GM12875 (cell line): ENCODE data around the gene HBG1.
"Not testable (repeated sequence)": the region's sequence is repeated elsewhere in the genome, so short reads cannot be mapped to it uniquely, and the experiment has no call there.

Source experiments
- H3K4me3 ChIP-seq: one replicate; pipeline ENCODE4 v1.5.1; 2011; ENCODE audit warnings: low read depth, low read length, control low read depth
- CTCF ChIP-seq: IDR thresholded peaks from 2 replicates; pipeline ENCODE4 v1.5.1; 2011; ENCODE audit warnings: low read depth, mild to moderate bottlenecking, control low read depth, inconsistent platforms, low read length, moderate library complexity, borderline replicate concordance; ENCODE audit not compliant: insufficient read depth

The HBG1 gene

GRCh38 chr11:5258543-5259262 lies 9.0 kb upstream of the HBG1 start:
- no peak overlapping the region for H3K4me3 ChIP-seq
- TF ChIP-seq CTCF: no peak

- no peak overlapping the region for H3K4me3 ChIP-seq
- TF ChIP-seq CTCF: no peak
Observed at GRCh38 chr11:5257296-5257695, 7.6 kb upstream of the HBG1 start.

DNA sequence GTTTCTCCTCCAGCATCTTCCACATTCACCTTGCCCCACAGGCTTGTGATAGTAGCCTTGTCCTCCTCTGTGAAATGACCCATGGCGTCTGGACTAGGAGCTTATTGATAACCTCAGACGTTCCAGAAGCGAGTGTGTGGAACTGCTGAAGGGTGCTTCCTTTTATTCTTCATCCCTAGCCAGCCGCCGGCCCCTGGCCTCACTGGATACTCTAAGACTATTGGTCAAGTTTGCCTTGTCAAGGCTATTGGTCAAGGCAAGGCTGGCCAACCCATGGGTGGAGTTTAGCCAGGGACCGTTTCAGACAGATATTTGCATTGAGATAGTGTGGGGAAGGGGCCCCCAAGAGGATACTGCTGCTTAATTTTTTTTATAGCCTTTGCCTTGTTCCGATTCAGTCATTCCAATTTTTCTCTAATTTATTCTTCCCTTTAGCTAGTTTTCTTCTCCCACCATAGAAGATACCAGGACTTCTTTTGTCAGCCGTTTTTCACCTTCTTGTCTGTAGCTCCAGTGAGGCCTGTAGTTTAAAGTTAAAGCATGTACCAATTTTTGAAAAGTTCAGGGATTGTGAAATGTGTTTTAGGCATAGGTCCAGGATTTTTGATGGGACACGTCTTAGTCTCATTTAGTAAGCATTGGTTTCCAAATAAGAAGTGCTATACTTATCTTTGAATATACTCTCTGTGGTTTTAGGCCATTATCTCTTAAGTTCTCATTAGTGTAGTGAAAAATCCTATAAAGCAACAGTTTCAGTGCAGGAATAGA lies 5.2 kb upstream of the HBG1 start, which contains the start of gene HBG2:
TSS of gene HBG2 (minus strand) at position 136 of the 768 bp plus-strand sequence. CDS start at position 83, 53 bp downstream.
- not testable (repeated sequence) for H3K4me3 ChIP-seq

DNA sequence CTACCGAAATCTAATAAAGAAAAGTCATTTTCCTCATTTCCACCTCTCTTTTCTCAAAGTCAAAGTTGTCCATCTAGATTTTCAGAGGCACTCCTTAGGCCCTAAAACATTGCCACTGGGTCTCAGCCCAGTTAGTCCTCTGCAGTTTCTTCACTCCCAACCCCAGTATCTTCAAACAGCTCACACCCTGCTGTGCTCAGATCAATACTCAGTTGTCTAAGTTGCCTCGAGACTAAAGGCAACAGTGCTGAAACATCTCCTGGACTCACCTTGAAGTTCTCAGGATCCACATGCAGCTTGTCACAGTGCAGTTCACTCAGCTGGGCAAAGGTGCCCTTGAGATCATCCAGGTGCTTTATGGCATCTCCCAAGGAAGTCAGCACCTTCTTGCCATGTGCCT lies 4.4 kb upstream of the HBG1 start:
- H3K4me3 ChIP-seq: not testable (repeated sequence)

DNA sequence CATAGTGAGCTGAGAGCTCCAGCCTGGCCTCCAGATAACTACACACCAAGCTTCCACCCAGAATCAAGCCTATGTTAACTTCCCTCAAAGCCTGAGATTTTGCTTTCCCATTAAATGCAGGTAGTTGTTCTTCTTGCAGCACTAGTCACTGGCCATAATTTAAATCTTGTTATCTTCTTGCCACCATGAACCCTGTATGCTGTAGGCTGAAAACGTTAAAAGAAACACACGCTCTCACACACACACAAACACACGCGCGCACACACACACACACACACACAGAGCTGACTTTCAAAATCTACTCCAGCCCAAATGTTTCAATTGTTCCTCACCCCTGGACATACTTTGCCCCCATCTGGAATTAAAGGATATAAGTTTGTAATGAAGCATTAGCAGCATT lies 3.8 kb upstream of the HBG1 start:
- not testable (repeated sequence) for H3K4me3 ChIP-seq

- no peak for TF ChIP-seq CTCF
Observed at GRCh38 chr11:5252919-5253265, 3.2 kb upstream of the HBG1 start.

GRCh38 chr11:5252192-5252918 lies 2.7 kb upstream of the HBG1 start:
- no peak overlapping the region for H3K4me3 ChIP-seq
- no peak for TF ChIP-seq CTCF

More at GRCh38 chr11:5252919-5253265, 3.2 kb upstream of the HBG1 start:
- H3K4me3 ChIP-seq: no peak overlapping the region

DNA sequence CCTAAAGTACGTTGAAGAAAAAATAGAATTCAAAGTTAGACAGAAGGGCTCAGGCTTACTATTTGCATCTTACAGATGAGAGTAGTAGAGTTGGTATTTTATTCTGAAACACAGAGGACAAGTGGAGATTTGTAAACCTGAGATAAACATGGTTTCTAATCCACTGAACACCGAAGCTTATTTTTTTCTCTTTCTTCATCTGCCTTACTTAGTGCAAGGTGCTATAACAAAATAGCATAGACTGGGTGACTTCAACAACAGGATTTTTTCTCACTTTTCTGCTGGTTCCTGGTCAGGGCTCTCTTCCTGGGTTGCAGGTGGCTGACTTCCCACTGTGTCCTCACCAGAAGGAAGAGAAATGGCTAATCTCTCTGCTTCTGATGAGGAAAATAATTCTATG lies 2.1 kb upstream of the HBG1 start:
- no peak for TF ChIP-seq CTCF
- H3K4me3 ChIP-seq: no peak overlapping the region
